Endodermal cell (in vitro differentiated cells): ENCODE results near the gene SUSD3. TPM values are rescaled to one million over a fixed set of nuclear protein-coding genes. Genes with fewer than 3 reads are reported as not detected.
A peak's percentile ranks its signal among the peaks of the same experiment; 100 is the strongest.

Experiments used
- DNase-seq: peaks from one replicate; pipeline ENCODE4 v3.0.0-alpha.2; 2017
- H3K27ac ChIP-seq: 2 replicates; pipeline ENCODE4 v1.5.1; 2013; ENCODE audit warnings: mild to moderate bottlenecking, low read depth, low read length, moderate library complexity
- H3K27me3 ChIP-seq: 2 replicates; pipeline ENCODE4 v1.6.1; 2013; ENCODE audit warnings: mild to moderate bottlenecking, low read length, moderate library complexity; ENCODE audit not compliant: insufficient read depth, control insufficient read depth, poor library complexity, severe bottlenecking
- H3K36me3 ChIP-seq: 2 replicates; pipeline ENCODE4 v1.7.0; 2013; ENCODE audit warnings: mild to moderate bottlenecking, low read length, moderate library complexity; ENCODE audit not compliant: control insufficient read depth, insufficient read depth
- H3K4me1 ChIP-seq: one replicate; pipeline ENCODE4 v1.7.0; 2013; ENCODE audit warnings: low read length; ENCODE audit not compliant: control insufficient read depth, insufficient read depth
- H3K4me3 ChIP-seq: 2 replicates; pipeline ENCODE4 v1.5.1; 2013; ENCODE audit warnings: mild to moderate bottlenecking, low read length, moderate library complexity
- H3K9ac ChIP-seq: 2 replicates; pipeline ENCODE4 v1.6.1; 2013; ENCODE audit warnings: mild to moderate bottlenecking, low read length, moderate library complexity; ENCODE audit not compliant: poor library complexity, severe bottlenecking; ENCODE audit errors: extremely low read depth
- H3K9me3 ChIP-seq: 2 replicates; pipeline ENCODE4 v1.6.1; 2013; ENCODE audit warnings: mild to moderate bottlenecking, low read length, moderate library complexity; ENCODE audit not compliant: control insufficient read depth
- H3K27ac Mint-ChIP-seq: 2 replicates; pipeline ENCODE4 v1.8.0; 2020; ENCODE audit warnings: mixed read lengths
- H3K27me3 Mint-ChIP-seq: 2 replicates; pipeline ENCODE4 v1.8.0; 2021; ENCODE audit warnings: mild to moderate bottlenecking, mixed read lengths; ENCODE audit not compliant: insufficient read depth
- H3K36me3 Mint-ChIP-seq: 2 replicates; pipeline ENCODE4 v1.8.0; 2020; ENCODE audit warnings: low read depth, mixed read lengths
- H3K4me1 Mint-ChIP-seq: 2 replicates; pipeline ENCODE4 v1.8.0; 2020; ENCODE audit warnings: mixed read lengths
- H3K4me3 Mint-ChIP-seq: 2 replicates; pipeline ENCODE4 v1.8.0; 2020; ENCODE audit warnings: mild to moderate bottlenecking, moderate library complexity, mixed read lengths
- H3K9me3 Mint-ChIP-seq: 2 replicates; pipeline ENCODE4 v1.8.0; 2020; ENCODE audit warnings: mild to moderate bottlenecking, mixed read lengths
- WGBS, 2 experiments: methylation state at CpG; one replicate each; pipeline versions ENCODE4 v1.1.5 to v1.1.7; 2013; ENCODE audit warnings: missing lambda C conversion rate in 2 of 2, mixed read lengths in 1 of 2; ENCODE audit not compliant: insufficient coverage in 1 of 2, insufficient read length in 1 of 2; 5-methylcytosine and 5-hydroxymethylcytosine counted together
- long read RNA-seq, 4 experiments: library from polyadenylated mRNA in 2 of 4; library from RNA in 1 of 4; library from capped mRNA in 1 of 4; stranded (forward) in 3 of 4; unstranded in 1 of 4; transcript quantifications; one replicate each; pipeline ENCODE4 v2.0.0, GENCODE V29; 2020 to 2021; ENCODE audit warnings: inconsistent platforms in 1 of 4
- polyA plus RNA-seq, 2 experiments: library from polyadenylated mRNA; stranded (reverse); fragments of 50-300 nt; gene quantifications; one replicate each; pipeline ENCODE4 v1.2.3, GENCODE V29; 2013
- total RNA-seq, 2 donors: library from RNA; stranded (reverse); fragmentation: NEBNext Ultra II Directional in 1 of 2; extraction: Animal tissue kit (Norgen Biotek cat#: 25700) in 1 of 2; gene quantifications; 2 replicates in 1 of 2; 3 replicates in 1 of 2; pipeline ENCODE4 v1.2.1, GENCODE V29; 2021
- TF ChIP-seq, protein P1 (sequence below): fragments of 200-600 bp; sonication (generic); conservative IDR thresholded peaks from 2 replicates; pipeline ENCODE4 v1.5.0; 2021; ENCODE audit warnings: antibody characterized with exemption, mild to moderate bottlenecking

SUSD3 gene
- total RNA-seq: 1 to 10 TPM; 5.1 to 5.9 TPM
- 3.1 TPM for polyA plus RNA-seq (2013, experiment 1 of 2)
- polyA plus RNA-seq (2013, experiment 2 of 2): 2.7 TPM
- long read RNA-seq, experiment 1, transcript SUSD3-202 (5 exons, 1,195 nt): major isoform, 9 of 11 reads
- long read RNA-seq, experiment 1, partial matches to known transcripts: 0 of 11 reads
- long read RNA-seq, experiment 1, other reads (novel, unspliced or antisense): 1 of 11 reads
- long read RNA-seq, experiment 2, transcript SUSD3-202 (5 exons, 1,195 nt): major isoform, 8 of 8 reads
- long read RNA-seq, experiment 2, partial matches to known transcripts: 0 of 8 reads
- long read RNA-seq, experiment 2, other reads (novel, unspliced or antisense): 0 of 8 reads
- long read RNA-seq, experiment 3, partial matches to known transcripts: 0 of 3 reads
- long read RNA-seq, experiment 3, other reads (novel, unspliced or antisense): 0 of 3 reads
- long read RNA-seq, experiment 4, partial matches to known transcripts: 1 of 6 reads
- long read RNA-seq, experiment 4, other reads (novel, unspliced or antisense): 0 of 6 reads

DNA sequence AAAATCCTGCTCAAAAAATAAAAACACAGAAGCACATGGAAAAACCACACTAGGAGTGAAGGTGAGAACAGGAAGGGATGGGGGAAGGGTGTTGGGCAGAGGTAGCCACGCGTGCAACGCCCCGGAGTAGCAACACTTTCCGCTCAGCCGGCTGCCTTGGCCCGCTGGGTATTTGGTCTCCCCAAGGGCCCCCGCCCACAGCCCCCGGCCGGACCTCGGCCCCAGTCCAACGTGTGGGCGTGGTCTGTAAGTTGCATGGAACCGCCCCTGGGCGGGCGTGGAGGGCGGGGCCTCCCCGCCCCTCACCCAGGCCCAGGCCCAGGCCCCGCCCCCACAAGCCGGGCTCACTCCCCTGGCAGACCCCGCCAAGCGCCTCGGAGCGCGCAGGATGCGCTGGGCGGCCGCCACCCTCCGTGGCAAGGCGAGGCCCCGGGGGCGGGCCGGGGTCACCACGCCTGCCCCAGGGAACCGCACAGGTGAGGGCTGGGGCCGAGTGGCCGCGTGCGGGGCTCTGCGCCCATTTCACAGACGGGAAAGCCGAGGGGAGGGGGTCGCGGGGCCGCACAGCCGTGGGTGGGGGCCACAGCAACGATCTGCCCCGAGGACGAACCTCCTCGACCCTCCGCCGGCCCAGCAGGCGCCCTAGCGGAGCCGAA is at the start of gene SUSD3:
Gene SUSD3 (plus strand): TSS at position 347 of the 656 bp plus-strand sequence. CDS start 42 bp downstream, at position 389.
- peaks cover 3% of the 10 kb centered on the region for H3K27me3 Mint-ChIP-seq
- H3K27me3 ChIP-seq: no peaks in the 10 kb centered on the region
- H3K27ac Mint-ChIP-seq: no peak within 1 kb of the TSS
- H3K4me3 Mint-ChIP-seq: peak within 1 kb of the TSS; percentile 46
- DNase-seq: peak; percentile 92
- no peak within 1 kb of the TSS for H3K4me3 ChIP-seq
- H3K9ac ChIP-seq: no peak within 1 kb of the TSS
- no peaks in the 10 kb centered on the region for H3K9me3 ChIP-seq
- 4 to 11% methylated on average over 18 to 55 of the region's 55 CpGs for WGBS, 2 experiments
- TF ChIP-seq, protein P1, sequence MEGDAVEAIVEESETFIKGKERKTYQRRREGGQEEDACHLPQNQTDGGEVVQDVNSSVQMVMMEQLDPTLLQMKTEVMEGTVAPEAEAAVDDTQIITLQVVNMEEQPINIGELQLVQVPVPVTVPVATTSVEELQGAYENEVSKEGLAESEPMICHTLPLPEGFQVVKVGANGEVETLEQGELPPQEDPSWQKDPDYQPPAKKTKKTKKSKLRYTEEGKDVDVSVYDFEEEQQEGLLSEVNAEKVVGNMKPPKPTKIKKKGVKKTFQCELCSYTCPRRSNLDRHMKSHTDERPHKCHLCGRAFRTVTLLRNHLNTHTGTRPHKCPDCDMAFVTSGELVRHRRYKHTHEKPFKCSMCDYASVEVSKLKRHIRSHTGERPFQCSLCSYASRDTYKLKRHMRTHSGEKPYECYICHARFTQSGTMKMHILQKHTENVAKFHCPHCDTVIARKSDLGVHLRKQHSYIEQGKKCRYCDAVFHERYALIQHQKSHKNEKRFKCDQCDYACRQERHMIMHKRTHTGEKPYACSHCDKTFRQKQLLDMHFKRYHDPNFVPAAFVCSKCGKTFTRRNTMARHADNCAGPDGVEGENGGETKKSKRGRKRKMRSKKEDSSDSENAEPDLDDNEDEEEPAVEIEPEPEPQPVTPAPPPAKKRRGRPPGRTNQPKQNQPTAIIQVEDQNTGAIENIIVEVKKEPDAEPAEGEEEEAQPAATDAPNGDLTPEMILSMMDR: no peak
- no peaks in the 10 kb centered on the region for H3K9me3 Mint-ChIP-seq
- no peaks in the 10 kb centered on the region for H3K36me3 ChIP-seq
- no peak within 1 kb of the TSS for H3K27ac ChIP-seq
- peaks cover 23% of the 10 kb centered on the region for H3K4me1 Mint-ChIP-seq
- peaks cover under 1% of the 10 kb centered on the region for H3K4me1 ChIP-seq
- H3K36me3 Mint-ChIP-seq: no peaks in the 10 kb centered on the region

DNA sequence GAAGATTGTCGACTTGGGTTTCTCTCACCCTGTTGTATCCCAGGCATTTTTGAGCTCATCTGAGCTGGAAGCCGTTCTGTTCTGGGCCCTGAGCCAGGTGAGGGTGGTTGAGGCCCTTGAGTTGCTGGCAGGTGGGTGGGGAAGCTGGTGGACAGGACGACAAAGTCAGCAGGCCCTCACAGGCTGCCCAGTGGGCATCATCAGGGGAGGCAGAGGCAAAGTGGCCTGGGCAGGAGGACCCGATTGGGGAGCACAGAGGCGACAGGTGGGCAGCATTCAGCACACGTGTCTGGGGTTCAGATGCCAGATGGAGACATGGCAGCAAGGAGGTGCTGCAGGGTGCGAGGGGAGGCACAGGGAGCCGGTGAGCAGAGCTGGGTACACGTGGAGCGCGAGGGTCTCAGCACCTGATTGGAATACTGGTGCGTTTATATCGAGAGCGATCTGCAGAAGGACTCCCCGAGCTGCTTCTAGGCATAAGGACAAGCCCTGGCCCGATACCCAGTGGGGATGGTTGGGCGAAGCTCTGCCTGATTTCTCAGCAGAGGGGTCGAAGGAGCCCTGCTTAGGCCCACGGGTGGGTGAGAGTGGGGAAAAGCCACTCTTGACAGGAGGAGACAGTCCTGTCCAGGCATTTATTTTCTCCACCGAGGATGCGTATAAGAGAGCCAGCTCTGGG is 49.0 kb upstream of the SUSD3 start:
- TF ChIP-seq, protein P1: no peak

DNA sequence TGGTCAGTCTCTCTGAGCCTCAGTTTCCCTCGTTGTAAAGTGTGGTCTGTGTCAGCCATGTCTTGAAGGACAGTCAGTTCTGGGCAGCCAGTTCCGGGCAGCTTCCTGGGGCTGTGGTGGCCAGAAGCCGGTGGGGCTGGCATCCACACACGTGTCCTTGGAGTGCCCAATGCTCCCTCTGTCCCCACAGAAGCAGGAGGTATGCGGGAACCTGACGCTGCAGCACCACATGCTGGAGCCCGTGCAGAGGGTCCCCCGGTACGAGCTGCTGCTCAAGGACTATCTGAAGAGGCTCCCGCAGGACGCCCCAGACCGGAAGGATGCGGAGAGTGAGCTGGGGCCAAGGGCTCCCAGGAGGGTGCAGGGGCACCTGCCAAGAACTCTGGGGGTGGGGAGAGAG is 48.4 kb upstream of the SUSD3 start:
- no peak overlapping the region for H3K27ac Mint-ChIP-seq
- 89 to 92% methylated on average over 6 to 13 of the region's 13 CpGs for WGBS, 2 experiments
- Histone ChIP-seq H3K4me3 (no peak overlapping the region), H3K27ac (no peak overlapping the region), H3K36me3 (no peaks in the 10 kb centered on the region), H3K4me1 (no peaks in the 10 kb centered on the region), H3K9ac (no peak overlapping the region), H3K27me3 (no peaks in the 10 kb centered on the region), H3K9me3 (no peaks in the 10 kb centered on the region)
- no peak overlapping the region for H3K4me3 Mint-ChIP-seq
- H3K4me1 Mint-ChIP-seq: no peaks in the 10 kb centered on the region
- DNase-seq: peak; percentile 40
- H3K36me3 Mint-ChIP-seq: no peaks in the 10 kb centered on the region
- TF ChIP-seq, protein P1: no peak
- no peaks in the 10 kb centered on the region for H3K27me3 Mint-ChIP-seq
- H3K9me3 Mint-ChIP-seq: no peaks in the 10 kb centered on the region

More for the DNA sequence above, 49.0 kb upstream of the SUSD3 start:
- peaks cover 1% of the 10 kb centered on the region for H3K27me3 Mint-ChIP-seq
- H3K36me3 Mint-ChIP-seq: no peaks in the 10 kb centered on the region
- Histone ChIP-seq H3K4me3 (no peak overlapping the region), H3K9ac (no peak overlapping the region), H3K4me1 (no peaks in the 10 kb centered on the region), H3K36me3 (no peaks in the 10 kb centered on the region), H3K27me3 (no peaks in the 10 kb centered on the region), H3K27ac (no peak overlapping the region), H3K9me3 (no peaks in the 10 kb centered on the region)
- DNase-seq: peak; percentile 40
- H3K4me1 Mint-ChIP-seq: no peaks in the 10 kb centered on the region
- no peak overlapping the region for H3K4me3 Mint-ChIP-seq
- H3K27ac Mint-ChIP-seq: no peak overlapping the region
- WGBS, 2 experiments: 93% methylated on average over 19 to 21 of the region's 21 CpGs
- no peaks in the 10 kb centered on the region for H3K9me3 Mint-ChIP-seq
